ENCODE data around the gene EMILIN1.

EMILIN1 gene

DNA sequence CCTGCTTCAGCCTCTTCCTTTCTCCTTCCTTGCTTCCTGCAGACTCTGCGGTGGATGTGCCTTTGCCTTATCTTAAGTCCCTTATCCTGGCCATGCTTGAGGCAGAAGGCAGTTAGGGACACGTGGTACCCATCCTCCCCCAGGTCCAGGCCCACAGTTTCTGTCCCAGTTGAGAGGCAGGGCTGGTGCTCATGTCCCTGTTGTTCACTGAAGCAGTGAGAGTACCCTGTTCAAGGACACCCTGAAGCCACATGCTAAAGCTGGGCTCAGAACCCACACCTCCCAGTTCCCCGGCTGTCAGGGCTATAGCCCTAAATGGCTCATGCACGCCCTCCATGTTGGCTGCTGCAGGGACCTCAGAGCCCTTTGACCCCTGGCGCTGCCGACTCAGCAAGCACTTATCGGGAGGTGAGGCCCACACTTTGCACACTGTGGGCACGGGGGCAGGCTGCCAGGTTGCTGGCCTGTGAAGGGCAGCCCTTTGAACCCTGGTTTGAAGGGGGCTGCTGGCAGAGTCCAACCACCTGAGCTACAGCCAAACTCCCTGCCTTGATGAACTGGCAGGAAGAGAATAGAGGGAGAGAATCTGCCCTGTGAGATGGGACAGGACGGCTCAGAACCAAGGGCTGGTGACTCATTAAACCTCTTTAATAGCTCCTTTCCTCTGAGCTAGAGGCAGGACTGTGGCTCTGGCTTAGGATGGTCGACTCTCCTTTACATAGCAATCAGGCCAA is 14.4 kb downstream of the EMILIN1 start:
- H3K4me1 ChIP-seq (ENCODE audit: control insufficient read depth, insufficient read depth, low read length), result no peaks in the 10 kb centered on the region
- H3K9ac ChIP-seq (ENCODE audit: low read depth, low read length), result no peak overlapping the region

DNA sequence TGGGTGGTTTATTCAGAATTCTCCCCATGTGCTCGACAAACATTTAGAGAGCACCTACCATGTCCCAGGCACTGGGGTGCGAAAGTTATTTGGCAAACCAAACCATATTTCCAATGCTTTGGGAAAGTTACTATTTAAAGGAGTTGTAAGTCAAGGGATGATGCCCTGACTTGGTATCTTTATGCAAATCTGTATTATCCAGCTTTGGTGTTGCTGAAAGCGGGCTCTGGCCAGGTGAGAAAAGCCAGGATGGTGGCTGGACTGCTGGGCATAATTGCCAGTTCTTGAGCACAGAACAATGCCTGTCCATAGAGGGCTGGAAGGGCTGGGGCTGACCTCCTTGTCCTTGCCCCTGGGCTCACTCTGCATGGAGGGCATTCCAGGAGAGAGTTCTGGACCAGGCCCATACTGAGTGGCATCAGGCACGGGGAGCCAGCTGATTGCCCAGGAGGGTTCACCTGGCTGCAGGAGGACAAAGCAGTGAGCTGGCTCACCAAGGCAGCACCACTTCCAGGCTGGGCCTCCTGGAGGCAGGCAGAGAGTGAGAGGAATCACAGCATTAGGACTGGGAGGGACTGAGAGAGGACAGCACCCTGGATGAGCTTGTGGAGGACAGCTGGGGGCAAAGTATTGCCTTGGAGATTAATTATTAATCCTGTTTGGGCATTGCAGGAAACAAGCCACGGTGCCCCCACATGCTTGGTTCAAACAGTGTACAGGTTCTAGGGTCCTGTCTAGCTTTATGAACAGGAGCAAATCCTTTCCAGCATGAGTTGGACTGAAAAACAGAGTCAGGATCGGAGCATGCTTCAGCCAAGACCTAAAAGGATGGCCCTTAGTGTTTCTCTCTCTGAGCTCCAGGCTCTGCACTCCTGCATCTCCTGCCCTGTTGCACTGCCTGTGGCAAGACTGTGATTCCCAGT is 15.3 kb downstream of the EMILIN1 start:
- Histone ChIP-seq H3K36me3 (ENCODE audit: control insufficient read depth, insufficient read depth, low read length) (no peaks in the 10 kb centered on the region), H3K4me1 (ENCODE audit: control insufficient read depth, insufficient read depth, low read length) (no peaks in the 10 kb centered on the region), H3K9me3 (ENCODE audit: control insufficient read depth, insufficient read depth, low read length) (no peaks in the 10 kb centered on the region), H3K4me3 (ENCODE audit: low read depth, low read length) (no peak overlapping the region), H3K27me3 (ENCODE audit: control insufficient read depth, insufficient read depth, low read length) (no peaks in the 10 kb centered on the region), H3K9ac (ENCODE audit: low read depth, low read length) (peak overlapping the region; percentile 12)

More for the DNA sequence above, 14.4 kb downstream of the EMILIN1 start:
- no peak overlapping the region for H3K4me3 ChIP-seq (ENCODE audit: low read depth, low read length)
- peaks cover 3% of the 10 kb centered on the region for H3K27me3 ChIP-seq (ENCODE audit: control insufficient read depth, insufficient read depth, low read length)
- no peaks in the 10 kb centered on the region for H3K9me3 ChIP-seq (ENCODE audit: control insufficient read depth, insufficient read depth, low read length)
- no peaks in the 10 kb centered on the region for H3K36me3 ChIP-seq (ENCODE audit: control insufficient read depth, insufficient read depth, low read length)

DNA sequence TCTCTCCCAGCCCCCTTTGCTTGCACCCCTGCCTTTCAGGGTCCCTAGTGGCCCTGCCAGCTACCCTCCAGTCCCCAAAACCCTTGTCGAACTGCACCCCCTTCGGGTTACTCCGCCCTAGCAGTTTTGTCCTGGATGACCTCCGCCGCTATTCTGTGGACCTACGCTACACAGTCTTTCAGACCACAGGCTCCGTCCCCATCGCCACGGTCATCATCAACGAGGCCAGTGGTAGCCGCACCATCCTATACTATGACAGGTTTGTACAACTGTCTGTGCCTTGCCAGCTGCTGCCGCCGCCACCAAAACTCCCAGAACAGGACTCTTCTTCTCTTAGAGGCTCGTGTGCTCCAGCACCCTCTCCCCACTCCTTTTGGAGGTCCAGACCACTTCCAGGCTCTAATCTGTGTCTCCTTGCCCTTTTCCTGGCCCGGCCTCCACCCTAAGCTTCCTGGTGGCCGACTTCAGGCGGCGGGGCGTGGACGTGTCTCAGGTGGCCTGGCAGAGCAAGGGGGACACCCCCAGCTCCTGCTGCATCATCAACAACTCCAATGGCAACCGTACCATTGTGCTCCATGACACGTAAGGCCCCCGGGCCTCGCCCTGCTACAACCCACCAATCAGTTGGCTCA is 16.1 kb downstream of the EMILIN1 start:
- H3K36me3 ChIP-seq (ENCODE audit: control insufficient read depth, insufficient read depth, low read length), result no peaks in the 10 kb centered on the region
- H3K4me3 ChIP-seq (ENCODE audit: low read depth, low read length), result no peak overlapping the region
- no peaks in the 10 kb centered on the region for H3K27me3 ChIP-seq (ENCODE audit: control insufficient read depth, insufficient read depth, low read length)
- H3K9ac ChIP-seq (ENCODE audit: low read depth, low read length), result peak overlapping the region; percentile 12
- H3K4me1 ChIP-seq (ENCODE audit: control insufficient read depth, insufficient read depth, low read length), result no peaks in the 10 kb centered on the region
- H3K9me3 ChIP-seq (ENCODE audit: control insufficient read depth, insufficient read depth, low read length), result no peaks in the 10 kb centered on the region

DNA sequence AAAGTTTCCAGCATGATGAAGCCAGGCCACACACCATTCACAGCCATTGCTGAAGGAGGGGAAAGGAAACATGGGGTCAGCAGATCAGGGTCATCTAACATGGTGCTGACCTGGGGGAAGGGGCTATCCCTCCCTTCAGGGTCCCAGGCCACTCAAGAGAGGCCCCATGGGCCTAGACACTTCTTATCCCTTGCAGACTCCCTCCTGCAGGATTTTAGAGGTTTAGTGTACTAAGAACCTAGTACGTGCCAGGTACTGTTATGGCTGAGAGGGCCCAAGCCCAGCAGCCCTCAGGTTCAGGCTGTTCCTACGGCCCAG is 17.0 kb downstream of the EMILIN1 start:
- Histone ChIP-seq H3K4me3 (ENCODE audit: low read depth, low read length) (no peak overlapping the region), H3K9me3 (ENCODE audit: control insufficient read depth, insufficient read depth, low read length) (no peaks in the 10 kb centered on the region), H3K27me3 (ENCODE audit: control insufficient read depth, insufficient read depth, low read length) (no peaks in the 10 kb centered on the region), H3K4me1 (ENCODE audit: control insufficient read depth, insufficient read depth, low read length) (no peaks in the 10 kb centered on the region), H3K9ac (ENCODE audit: low read depth, low read length) (no peak overlapping the region), H3K36me3 (ENCODE audit: control insufficient read depth, insufficient read depth, low read length) (no peaks in the 10 kb centered on the region)

DNA sequence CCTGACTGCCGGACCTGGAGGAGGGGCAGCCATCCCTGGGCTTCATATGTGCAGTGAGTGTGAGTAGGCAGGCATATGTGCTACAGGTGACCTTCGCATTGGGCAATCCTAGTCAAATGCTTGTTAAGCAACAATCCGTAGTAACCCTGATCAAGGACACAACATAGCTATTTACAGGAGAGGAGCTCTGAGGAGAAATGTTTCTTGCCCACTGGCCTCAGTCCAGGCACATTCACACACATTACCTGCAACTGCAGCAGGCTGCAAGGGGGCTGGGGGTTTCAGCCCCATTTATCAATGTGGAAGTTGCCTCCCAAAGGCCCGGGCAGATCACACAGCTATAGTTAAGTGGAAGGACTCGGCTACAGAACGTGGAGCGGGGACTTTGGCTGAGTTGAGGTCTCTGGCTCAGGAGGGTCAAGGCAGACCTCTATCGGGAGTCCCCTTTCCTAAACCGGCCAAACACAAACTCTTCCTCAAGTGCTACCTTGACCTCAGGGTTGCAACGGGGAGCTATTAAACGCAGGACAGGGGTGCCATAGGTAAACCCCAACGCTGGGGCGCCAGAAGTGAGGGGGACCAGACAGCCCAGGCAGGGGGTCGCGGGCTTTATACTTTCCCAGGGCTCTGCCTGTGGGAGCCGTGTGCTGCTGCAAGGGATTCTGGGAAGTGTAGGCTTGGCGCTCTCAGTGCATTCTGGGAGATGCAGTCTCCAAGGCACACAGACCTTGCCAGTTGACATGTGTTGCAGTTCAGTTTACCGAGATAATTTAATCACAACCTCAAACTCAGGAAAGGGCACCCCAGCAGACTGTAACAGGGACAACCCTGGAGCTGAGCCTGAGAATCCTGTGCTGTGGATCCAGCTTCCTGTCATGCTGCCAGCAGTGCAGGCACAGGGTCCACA is 17.6 kb downstream of the EMILIN1 start:
- Histone ChIP-seq H3K4me3 (ENCODE audit: low read depth, low read length) (peak overlapping the region; percentile 22), H3K9me3 (ENCODE audit: control insufficient read depth, insufficient read depth, low read length) (no peaks in the 10 kb centered on the region), H3K4me1 (ENCODE audit: control insufficient read depth, insufficient read depth, low read length) (no peaks in the 10 kb centered on the region), H3K27me3 (ENCODE audit: control insufficient read depth, insufficient read depth, low read length) (no peaks in the 10 kb centered on the region), H3K9ac (ENCODE audit: low read depth, low read length) (peak overlapping the region; percentile 9), H3K36me3 (ENCODE audit: control insufficient read depth, insufficient read depth, low read length) (no peaks in the 10 kb centered on the region)

DNA sequence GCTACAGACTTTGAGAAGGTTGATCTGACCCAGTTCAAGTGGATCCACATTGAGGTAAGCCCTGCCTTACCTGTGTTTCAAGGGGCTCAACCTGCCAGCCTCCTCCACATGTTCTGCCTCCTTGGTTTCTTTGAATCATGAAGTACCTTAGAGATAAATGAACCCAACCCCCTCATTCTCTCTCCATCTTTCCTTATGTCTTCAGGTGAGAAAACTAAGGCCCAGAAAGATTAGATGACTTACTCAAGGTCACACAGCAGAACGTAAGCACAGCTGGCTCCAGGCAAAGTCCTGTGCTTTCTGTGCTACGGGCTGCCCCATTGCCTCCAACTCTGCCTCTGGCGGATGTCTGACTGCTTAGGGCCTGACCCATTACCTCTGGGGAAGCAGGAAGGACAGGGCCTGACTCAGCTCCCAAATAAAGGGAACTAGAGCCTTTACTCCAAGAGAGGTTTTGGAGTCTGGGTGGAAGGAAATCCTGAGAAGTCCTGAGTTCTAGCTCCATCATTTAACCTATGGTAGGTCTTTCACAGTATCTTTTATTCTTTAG is 18.4 kb downstream of the EMILIN1 start:
- Histone ChIP-seq H3K36me3 (ENCODE audit: control insufficient read depth, insufficient read depth, low read length) (no peaks in the 10 kb centered on the region), H3K9ac (ENCODE audit: low read depth, low read length) (peak overlapping the region; percentile 18)

DNA sequence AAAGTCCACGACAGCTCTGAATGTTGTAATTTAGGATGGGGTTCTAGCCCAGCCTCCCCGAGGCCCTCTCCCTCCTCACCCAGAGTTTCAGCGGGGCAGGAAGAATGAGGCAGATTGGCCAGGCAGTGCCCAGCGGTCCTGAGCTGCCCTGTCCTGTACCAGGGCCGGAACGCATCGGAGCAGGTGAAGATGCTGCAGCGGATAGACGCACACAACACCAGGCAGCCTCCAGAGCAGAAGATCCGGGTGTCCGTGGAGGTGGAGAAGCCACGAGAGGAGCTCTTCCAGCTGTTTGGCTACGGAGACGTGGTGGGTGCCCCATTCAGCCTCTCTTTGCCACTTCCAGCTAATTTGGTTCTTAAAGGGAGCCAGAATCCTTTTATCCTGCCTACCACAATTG is 18.9 kb downstream of the EMILIN1 start:
- H3K4me3 ChIP-seq (ENCODE audit: low read depth, low read length), result no peak overlapping the region
- no peaks in the 10 kb centered on the region for H3K4me1 ChIP-seq (ENCODE audit: control insufficient read depth, insufficient read depth, low read length)
- H3K36me3 ChIP-seq (ENCODE audit: control insufficient read depth, insufficient read depth, low read length), result no peaks in the 10 kb centered on the region
- H3K9me3 ChIP-seq (ENCODE audit: control insufficient read depth, insufficient read depth, low read length), result no peaks in the 10 kb centered on the region
- no peaks in the 10 kb centered on the region for H3K27me3 ChIP-seq (ENCODE audit: control insufficient read depth, insufficient read depth, low read length)
- H3K9ac ChIP-seq (ENCODE audit: low read depth, low read length), result peak overlapping the region; percentile 26

More for the DNA sequence above, 18.4 kb downstream of the EMILIN1 start:
- H3K4me1 ChIP-seq (ENCODE audit: control insufficient read depth, insufficient read depth, low read length), result no peaks in the 10 kb centered on the region
- no peak overlapping the region for H3K4me3 ChIP-seq (ENCODE audit: low read depth, low read length)
- H3K9me3 ChIP-seq (ENCODE audit: control insufficient read depth, insufficient read depth, low read length), result no peaks in the 10 kb centered on the region
- no peaks in the 10 kb centered on the region for H3K27me3 ChIP-seq (ENCODE audit: control insufficient read depth, insufficient read depth, low read length)

DNA sequence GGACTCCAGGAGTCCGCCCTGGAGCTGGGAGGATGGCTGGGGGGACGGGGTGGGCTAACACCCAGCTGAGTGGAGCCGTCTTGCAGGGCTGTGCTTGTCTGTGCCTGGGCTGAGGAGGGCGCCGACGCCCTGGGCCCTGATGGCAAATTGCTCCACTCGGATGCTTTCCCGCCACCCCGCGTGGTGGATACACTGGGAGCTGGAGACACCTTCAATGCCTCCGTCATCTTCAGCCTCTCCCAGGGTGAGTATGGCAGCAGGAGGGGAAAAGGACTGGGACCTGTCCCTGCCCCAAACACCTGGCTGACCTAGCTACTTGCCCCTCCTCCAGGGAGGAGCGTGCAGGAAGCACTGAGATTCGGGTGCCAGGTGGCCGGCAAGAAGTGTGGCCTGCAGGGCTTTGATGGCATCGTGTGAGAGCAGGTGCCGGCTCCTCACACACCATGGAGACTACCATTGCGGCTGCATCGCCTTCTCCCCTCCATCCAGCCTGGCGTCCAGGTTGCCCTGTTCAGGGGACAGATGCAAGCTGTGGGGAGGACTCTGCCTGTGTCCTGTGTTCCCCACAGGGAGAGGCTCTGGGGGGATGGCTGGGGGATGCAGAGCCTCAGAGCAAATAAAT is 21.0 kb downstream of the EMILIN1 start:
- Histone ChIP-seq H3K4me1 (ENCODE audit: control insufficient read depth, insufficient read depth, low read length) (no peaks in the 10 kb centered on the region), H3K36me3 (ENCODE audit: control insufficient read depth, insufficient read depth, low read length) (no peaks in the 10 kb centered on the region), H3K9ac (ENCODE audit: low read depth, low read length) (no peak overlapping the region), H3K4me3 (ENCODE audit: low read depth, low read length) (no peak overlapping the region), H3K27me3 (ENCODE audit: control insufficient read depth, insufficient read depth, low read length) (no peaks in the 10 kb centered on the region), H3K9me3 (ENCODE audit: control insufficient read depth, insufficient read depth, low read length) (no peaks in the 10 kb centered on the region)

DNA sequence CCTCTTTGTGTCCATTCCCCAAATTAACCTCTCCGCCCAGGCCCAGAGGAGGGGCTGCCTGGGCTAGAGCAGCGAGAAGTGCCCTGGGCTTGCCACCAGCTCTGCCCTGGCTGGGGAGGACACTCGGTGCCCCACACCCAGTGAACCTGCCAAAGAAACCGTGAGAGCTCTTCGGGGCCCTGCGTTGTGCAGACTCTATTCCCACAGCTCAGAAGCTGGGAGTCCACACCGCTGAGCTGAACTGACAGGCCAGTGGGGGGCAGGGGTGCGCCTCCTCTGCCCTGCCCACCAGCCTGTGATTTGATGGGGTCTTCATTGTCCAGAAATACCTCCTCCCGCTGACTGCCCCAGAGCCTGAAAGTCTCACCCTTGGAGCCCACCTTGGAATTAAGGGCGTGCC is 21.6 kb downstream of the EMILIN1 start:
- Histone ChIP-seq H3K9me3 (ENCODE audit: control insufficient read depth, insufficient read depth, low read length) (no peaks in the 10 kb centered on the region), H3K9ac (ENCODE audit: low read depth, low read length) (no peak overlapping the region), H3K27me3 (ENCODE audit: control insufficient read depth, insufficient read depth, low read length) (no peaks in the 10 kb centered on the region), H3K36me3 (ENCODE audit: control insufficient read depth, insufficient read depth, low read length) (no peaks in the 10 kb centered on the region), H3K4me1 (ENCODE audit: control insufficient read depth, insufficient read depth, low read length) (no peaks in the 10 kb centered on the region), H3K4me3 (ENCODE audit: low read depth, low read length) (no peak overlapping the region)

DNA sequence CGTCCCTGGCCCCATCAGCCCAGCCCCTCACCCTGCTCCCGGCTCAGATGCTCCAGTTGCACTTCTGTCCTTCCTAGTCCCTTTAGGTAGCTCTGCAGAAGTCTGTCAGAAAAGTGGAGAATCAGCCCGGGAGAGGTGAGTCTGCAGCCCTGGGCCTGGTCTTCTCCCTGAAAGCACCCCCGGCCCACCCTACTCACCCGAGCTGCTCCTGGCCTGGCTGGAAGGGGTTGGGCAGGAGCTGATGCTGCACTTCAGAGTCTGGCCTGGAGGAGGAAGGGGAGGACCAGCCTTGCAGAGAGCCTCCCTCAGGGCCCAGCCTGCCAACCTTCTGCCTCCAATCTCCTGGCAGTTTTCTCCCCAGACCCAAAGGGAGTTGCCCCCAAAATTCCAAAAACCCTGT is 23.9 kb downstream of the EMILIN1 start:
- Histone ChIP-seq H3K36me3 (ENCODE audit: control insufficient read depth, insufficient read depth, low read length) (no peaks in the 10 kb centered on the region), H3K4me3 (ENCODE audit: low read depth, low read length) (no peak overlapping the region), H3K9ac (ENCODE audit: low read depth, low read length) (no peak overlapping the region), H3K27me3 (ENCODE audit: control insufficient read depth, insufficient read depth, low read length) (no peaks in the 10 kb centered on the region), H3K4me1 (ENCODE audit: control insufficient read depth, insufficient read depth, low read length) (no peaks in the 10 kb centered on the region), H3K9me3 (ENCODE audit: control insufficient read depth, insufficient read depth, low read length) (no peaks in the 10 kb centered on the region)

Data from iPS-15b (cell line).